ENCODE measurements around the gene CACNB2.
A peak's percentile ranks its signal among the peaks of the same experiment; 100 is the strongest.
"Not testable (repeated sequence)": the region's sequence is repeated elsewhere in the genome, so short reads cannot be mapped to it uniquely, and the experiment has no call there.

Gene CACNB2

GRCh38 chr10:18417950-18418527 lies 277.8 kb downstream of the CACNB2 start:
- DNase-seq: no peak

- no peak for DNase-seq
These were observed 278.5 kb downstream of the CACNB2 start for GRCh38 chr10:18418541-18419215.

- DNase-seq: no peak
These were observed 279.7 kb downstream of the CACNB2 start for GRCh38 chr10:18419945-18420344.

GRCh38 chr10:18421726-18422293 lies 281.6 kb downstream of the CACNB2 start:
- no peak for DNase-seq

GRCh38 chr10:18423058-18423637 lies 282.9 kb downstream of the CACNB2 start:
- DNase-seq: no peak

GRCh38 chr10:18424200-18424599 lies 284.0 kb downstream of the CACNB2 start:
- DNase-seq: no peak

GRCh38 chr10:18429335-18429734 lies 289.1 kb downstream of the CACNB2 start:
- DNase-seq: no peak

GRCh38 chr10:18436902-18437301 lies 296.7 kb downstream of the CACNB2 start:
- peak; percentile 44 for DNase-seq

GRCh38 chr10:18437486-18437885 lies 297.3 kb downstream of the CACNB2 start:
- no peak for DNase-seq

- no peak for DNase-seq
These were observed 298.3 kb downstream of the CACNB2 start for GRCh38 chr10:18438361-18439126.

- DNase-seq: no peak
These were observed 299.4 kb downstream of the CACNB2 start for GRCh38 chr10:18439601-18440000.

GRCh38 chr10:18445635-18446034 lies 305.4 kb downstream of the CACNB2 start:
- not testable (repeated sequence) for DNase-seq

- DNase-seq: no peak
These were observed 306.0 kb downstream of the CACNB2 start for GRCh38 chr10:18446205-18446604.

- DNase-seq: no peak
These were observed 309.4 kb downstream of the CACNB2 start for GRCh38 chr10:18449611-18450026.

GRCh38 chr10:18450298-18450697 lies 310.1 kb downstream of the CACNB2 start:
- DNase-seq: no peak

- DNase-seq: no peak
These were observed 315.1 kb downstream of the CACNB2 start for GRCh38 chr10:18455086-18455884.

- DNase-seq: no peak
These were observed 316.8 kb downstream of the CACNB2 start for GRCh38 chr10:18456984-18457383.

GRCh38 chr10:18460032-18460431 lies 319.8 kb downstream of the CACNB2 start:
- DNase-seq: no peak

GRCh38 chr10:18463673-18464211 lies 323.5 kb downstream of the CACNB2 start:
- no peak for DNase-seq

- DNase-seq: no peak
These were observed 328.9 kb downstream of the CACNB2 start for GRCh38 chr10:18469125-18469524.

GRCh38 chr10:18472977-18473376 lies 332.8 kb downstream of the CACNB2 start:
- DNase-seq: no peak

All from DMS153 (cell line).